Stomach (tissue), 4 donors: ENCODE measurements around the gene ARFIP1.

Experiments
- CTCF ChIP-seq, 7 experiments: fragments of 450-650 bp in 4 of 7; fragments of 200-600 bp in 3 of 7; sonication (generic) in 3 of 7; IDR thresholded peaks; one replicate each; pipeline ENCODE4 v1.5.1; 2016 to 2019; ENCODE audit warnings: antibody characterized with exemption in 7 of 7, control low read depth in 2 of 7, mild to moderate bottlenecking in 1 of 7
- EP300 ChIP-seq: sonication (generic); formaldehyde crosslinking; IDR thresholded peaks from one replicate; pipeline ENCODE4 v1.6.1; 2017; ENCODE audit warnings: antibody characterized with exemption

- TF ChIP-seq CTCF (IDR thresholded peaks at IDR 0.05) (no peak), EP300 (no peak)
These were observed 80.3 kb downstream of the ARFIP1 start for GRCh38 chr4:152860046-152860445.
